H1 (cell line): ENCODE measurements around the gene SCG3. TPM values are rescaled to one million over a fixed set of nuclear protein-coding genes. Genes with fewer than 3 reads are reported as not detected.

Experiments
- BRCA1 ChIP-seq: IDR thresholded peaks from 2 replicates; pipeline ENCODE4 v1.6.1; 2012; ENCODE audit warnings: low read depth, low read length, improper control_type of control experiment
- CHD7 ChIP-seq: fragments of 300-600 bp; sonication (generic); IDR thresholded peaks from 2 replicates; pipeline ENCODE4 v1.7.1; 2012; ENCODE audit warnings: low read length, moderate library complexity, mild to moderate bottlenecking, inconsistent platforms; ENCODE audit not compliant: insufficient replicate concordance
- EGR1 ChIP-seq: IDR thresholded peaks from 2 replicates; pipeline ENCODE4 v1.6.1; 2011; ENCODE audit warnings: low read depth, low read length, borderline replicate concordance
- GABPA ChIP-seq: IDR thresholded peaks from 2 replicates; pipeline ENCODE4 v1.6.1; 2011; ENCODE audit warnings: mild to moderate bottlenecking, low read length, moderate library complexity, borderline replicate concordance; ENCODE audit not compliant: insufficient read depth
- GTF2F1 ChIP-seq: IDR thresholded peaks from 2 replicates; pipeline ENCODE4 v1.6.1; 2012; ENCODE audit warnings: low read depth, low read length, improper control_type of control experiment, borderline replicate concordance
- JUN ChIP-seq: IDR thresholded peaks from 2 replicates; pipeline ENCODE4 v1.6.1; 2011; ENCODE audit warnings: low read depth, mild to moderate bottlenecking, improper control_type of control experiment, low read length
- KDM1A ChIP-seq: fragments of 200-600, 300-600 bp; sonication (generic); IDR thresholded peaks from 2 replicates; pipeline ENCODE4 v1.7.1; 2016; ENCODE audit warnings: mild to moderate bottlenecking, low read length, borderline replicate concordance
- KDM4A ChIP-seq: IDR thresholded peaks from one replicate; pipeline ENCODE4 v1.7.1; 2012; ENCODE audit warnings: low read depth, mild to moderate bottlenecking, moderate library complexity, low read length, inconsistent platforms; ENCODE audit not compliant: severe bottlenecking
- POLR2A ChIP-seq, 2 experiments: IDR thresholded peaks; 1 replicate in 1 of 2; 2 replicates in 1 of 2; pipeline ENCODE4 v1.6.1; 2011; ENCODE audit warnings: low read depth in 2 of 2, low read length in 2 of 2, mild to moderate bottlenecking in 2 of 2; ENCODE audit errors: control extremely low read depth in 1 of 2
- SP1 ChIP-seq: IDR thresholded peaks from 2 replicates; pipeline ENCODE4 v1.6.1; 2011; ENCODE audit warnings: low read depth, low read length
- TBP ChIP-seq: IDR thresholded peaks from 2 replicates; pipeline ENCODE4 v1.6.1; 2011; ENCODE audit warnings: low read depth, low read length, improper control_type of control experiment
- polyA plus RNA-seq, 7 experiments: library from polyadenylated mRNA; depleted of rRNA in 3 of 7; stranded (reverse) in 5 of 7; unstranded in 2 of 7; fragments of >200 nt in 5 of 7; fragments of 200-250 nt in 2 of 7; gene quantifications; 1 replicate in 5 of 7; 2 replicates in 1 of 7; 4 replicates in 1 of 7; pipeline versions ENCODE4 v1.2.1 to v1.2.3, GENCODE V29; 2011 to 2013; ENCODE audit warnings: missing spikeins in 2 of 7, mixed read lengths in 2 of 7
- total RNA-seq: library from RNA; stranded (reverse); fragmentation: NEBNext Ultra II Directional; extraction: Animal tissue kit (Norgen Biotek cat#: 25700); gene quantifications from 2 replicates; pipeline ENCODE4 v1.2.1, GENCODE V29; 2021

The SCG3 gene
- total and polyA plus RNA-seq, 2 of the 8 experiments (the other 6 are each of a cell fraction or from before 2014, with no cell fraction given) = 5.2 to 45.9 TPM

- TF ChIP-seq BRCA1 (no peak), CHD7 (no peak), EGR1 (peak; percentile 13; the same call in 1 of the 2 replicates), TBP (peak; percentile 78), POLR2A (IDR thresholded peaks at IDR 0.05; ENCODE audit: control extremely low read depth in 1 of 2, low read depth in 2 of 2, low read length in 2 of 2) (peak; percentile 50 to 85), SP1 (peak; percentile 41; the same call in 1 of the 2 replicates), GTF2F1 (peak; percentile 79; the same call in 1 of the 2 replicates), JUN (no peak), GABPA (no peak), KDM1A (no peak), KDM4A (peak; percentile 90)
Observed at GRCh38 chr15:51681303-51681963, at the start of gene SCG3 (continued).
